PFSK-1 (cell line): Measurements from ENCODE around the gene TADA2A.

Experiments
- POLR2AphosphoS5 ChIP-seq: IDR thresholded peaks from 2 replicates; pipeline ENCODE4 v1.6.1; 2012; ENCODE audit warnings: low read depth, mild to moderate bottlenecking, control low read depth, low read length, moderate library complexity
- REST ChIP-seq, 2 experiments: IDR thresholded peaks; 2 replicates each; pipeline versions ENCODE4 v1.6.1 to v1.8.0; 2011 to 2012; ENCODE audit warnings: low read depth in 2 of 2, low read length in 2 of 2, control low read depth in 1 of 2, inconsistent platforms in 1 of 2, mild to moderate bottlenecking in 1 of 2, moderate library complexity in 1 of 2; ENCODE audit not compliant: insufficient read depth in 1 of 2

GRCh38 chr17:37490638-37491614 lies 84.2 kb downstream of the TADA2A start:
- TF ChIP-seq REST (IDR thresholded peaks at IDR 0.05; ENCODE audit: insufficient read depth in 1 of 2, low read depth in 2 of 2, low read length in 2 of 2) (no peak), POLR2AphosphoS5 (0 out of 2 replicates have a peak, but pooled peaks have one; percentile 38)
